HepG2 (cell line): ENCODE results near the gene RTBDN. TPM values are rescaled to one million over a fixed set of nuclear protein-coding genes. Genes with fewer than 3 reads are reported as not detected.

ENCODE experiments used
- CREM ChIP-seq, 2 experiments: sonication (generic) in 1 of 2; formaldehyde crosslinking in 1 of 2; IDR thresholded peaks; 2 replicates each; pipeline versions ENCODE4 v1.4.0 to v1.6.1; 2016 to 2020; ENCODE audit warnings: antibody characterized with exemption in 1 of 2, mild to moderate bottlenecking in 1 of 2, missing genetic modification reagents in 1 of 2
- GMEB1 ChIP-seq: sonication (generic); formaldehyde crosslinking; IDR thresholded peaks from 2 replicates; pipeline ENCODE4 v1.5.1; 2020; ENCODE audit warnings: missing genetic modification reagents, mild to moderate bottlenecking, borderline replicate concordance
- HNRNPK ChIP-seq: fragments of 200-400 bp; formaldehyde crosslinking; IDR thresholded peaks from 2 replicates; pipeline ENCODE4 v1.6.1; 2018; ENCODE audit warnings: low read length, low read depth, moderate library complexity, mild to moderate bottlenecking; ENCODE audit not compliant: poor library complexity, severe bottlenecking
- KDM5B ChIP-seq: sonication (generic); formaldehyde crosslinking; IDR thresholded peaks from 2 replicates; pipeline ENCODE4 v1.4.0; 2020; ENCODE audit warnings: missing genetic modification reagents, mild to moderate bottlenecking, borderline replicate concordance
- RFX3 ChIP-seq: IDR thresholded peaks from 2 replicates; pipeline ENCODE4 v1.6.1; 2016; ENCODE audit warnings: missing biosample characterization, missing genetic modification reagents
- TBX2 ChIP-seq: sonication (generic); formaldehyde crosslinking; IDR thresholded peaks from 2 replicates; pipeline ENCODE4 v1.5.0; 2020; ENCODE audit warnings: missing genetic modification reagents, mild to moderate bottlenecking, borderline replicate concordance
- ZBTB33 ChIP-seq: sonication (generic); formaldehyde crosslinking; IDR thresholded peaks from 2 replicates; pipeline ENCODE4 v1.4.0; 2020; ENCODE audit warnings: missing genetic modification reagents
- ZNF431 ChIP-seq: sonication (generic); formaldehyde crosslinking; IDR thresholded peaks from 2 replicates; pipeline ENCODE4 v1.9.0; 2022; ENCODE audit warnings: missing genetic modification reagents, low read depth, mild to moderate bottlenecking, borderline replicate concordance
- ZNF777 ChIP-seq: sonication (generic); formaldehyde crosslinking; IDR thresholded peaks from 2 replicates; pipeline ENCODE4 v1.4.0; 2020; ENCODE audit warnings: missing genetic modification reagents
- ZSCAN31 ChIP-seq: sonication (generic); formaldehyde crosslinking; IDR thresholded peaks from 2 replicates; pipeline ENCODE4 v1.5.0; 2020; ENCODE audit warnings: low read depth, mild to moderate bottlenecking, missing genetic modification reagents
- polyA plus RNA-seq, 8 experiments: library from polyadenylated mRNA; depleted of rRNA in 3 of 8; stranded (reverse) in 7 of 8; unstranded in 1 of 8; fragments of >200 nt; fragmentation: Illumina TruSeq in 4 of 8; extraction: Trizol in 4 of 8; gene quantifications; 2 replicates each; pipeline versions ENCODE4 v1.2.1 to v1.2.3, GENCODE V29; 2011 to 2016; ENCODE audit warnings: low read depth in 4 of 8, missing spikeins in 1 of 8, mixed read lengths in 1 of 8; ENCODE audit not compliant: insufficient read depth in 1 of 8
- total RNA-seq, 5 experiments: library from RNA; depleted of rRNA; stranded (reverse); fragments of >200 nt; fragmentation: Illumina TruSeq; extraction: Trizol; gene quantifications; 2 replicates each; pipeline ENCODE4 v1.2.3, GENCODE V29; 2016; ENCODE audit warnings: low read depth in 1 of 5
- TF ChIP-seq, protein P1 (sequence below): sonication (generic); formaldehyde crosslinking; IDR thresholded peaks from 2 replicates; pipeline ENCODE4 v1.9.0; 2022; ENCODE audit warnings: missing genetic modification reagents, mild to moderate bottlenecking, borderline replicate concordance

The RTBDN gene
- total and polyA plus RNA-seq, 2 of the 13 experiments (the other 11 are each of a cell fraction or from before 2014, with no cell fraction given) = 0.27 to 0.48 TPM

GRCh38 chr19:12833738-12834565 is 427 bp downstream of the RTBDN start (continued):
- 0 out of 2 replicates have a peak, but pooled peaks have one; percentile 12 for TF ChIP-seq GMEB1 (CRISPR knock-in tag)
- peak; percentile 79 for TF ChIP-seq ZNF777
- no peak for TF ChIP-seq ZNF431 (CRISPR knock-in tag)
- TF ChIP-seq ZSCAN31 (CRISPR knock-in tag) = no peak
- TF ChIP-seq, protein P1, sequence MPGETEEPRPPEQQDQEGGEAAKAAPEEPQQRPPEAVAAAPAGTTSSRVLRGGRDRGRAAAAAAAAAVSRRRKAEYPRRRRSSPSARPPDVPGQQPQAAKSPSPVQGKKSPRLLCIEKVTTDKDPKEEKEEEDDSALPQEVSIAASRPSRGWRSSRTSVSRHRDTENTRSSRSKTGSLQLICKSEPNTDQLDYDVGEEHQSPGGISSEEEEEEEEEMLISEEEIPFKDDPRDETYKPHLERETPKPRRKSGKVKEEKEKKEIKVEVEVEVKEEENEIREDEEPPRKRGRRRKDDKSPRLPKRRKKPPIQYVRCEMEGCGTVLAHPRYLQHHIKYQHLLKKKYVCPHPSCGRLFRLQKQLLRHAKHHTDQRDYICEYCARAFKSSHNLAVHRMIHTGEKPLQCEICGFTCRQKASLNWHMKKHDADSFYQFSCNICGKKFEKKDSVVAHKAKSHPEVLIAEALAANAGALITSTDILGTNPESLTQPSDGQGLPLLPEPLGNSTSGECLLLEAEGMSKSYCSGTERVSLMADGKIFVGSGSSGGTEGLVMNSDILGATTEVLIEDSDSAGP (CRISPR knock-in tag) = no peak
- TF ChIP-seq CREM (IDR thresholded peaks at IDR 0.05) = no peak
- no peak for TF ChIP-seq CREM (CRISPR knock-in tag; IDR thresholded peaks at IDR 0.05)
- TF ChIP-seq TBX2 = 0 out of 2 replicates have a peak, but pooled peaks have one; percentile 17
- TF ChIP-seq HNRNPK = peak; percentile 39
- TF ChIP-seq KDM5B (CRISPR knock-in tag) = 0 out of 2 replicates have a peak, but pooled peaks have one; percentile 38
- TF ChIP-seq RFX3 (CRISPR knock-in tag) = no peak
- TF ChIP-seq ZBTB33 (CRISPR knock-in tag) = no peak
